Suprapubic skin (tissue), 4 donors: Measurements from ENCODE around the gene PPP2R3B. TPM values are rescaled to one million over a fixed set of nuclear protein-coding genes. Genes with fewer than 3 reads are reported as not detected.
"Not testable (repeated sequence)": the region's sequence is repeated elsewhere in the genome, so short reads cannot be mapped to it uniquely, and the experiment has no call there.

Source experiments
- DNase-seq, 2 donors: peaks; one replicate each; pipeline ENCODE4 v3.0.0-alpha.2; 2019; ENCODE audit warnings: low spot score in 2 of 2
- H3K27ac ChIP-seq: fragments of 200-600 bp; sonication (generic); one replicate; pipeline ENCODE4 v1.5.1; 2019
- H3K27me3 ChIP-seq: fragments of 200-600 bp; sonication (generic); one replicate; pipeline ENCODE4 v1.5.1; 2019
- H3K36me3 ChIP-seq: fragments of 200-600 bp; sonication (generic); one replicate; pipeline ENCODE4 v1.5.1; 2019
- H3K4me1 ChIP-seq: fragments of 200-600 bp; sonication (generic); one replicate; pipeline ENCODE4 v1.5.1; 2019
- H3K4me3 ChIP-seq: fragments of 200-600 bp; sonication (generic); one replicate; pipeline ENCODE4 v1.5.1; 2019; ENCODE audit warnings: mild to moderate bottlenecking
- H3K9me3 ChIP-seq: fragments of 200-600 bp; sonication (generic); one replicate; pipeline ENCODE4 v1.5.1; 2019
- CTCF ChIP-seq, 2 donors: fragments of 200-600 bp in 1 of 2; fragments of 450-650 bp in 1 of 2; sonication (generic) in 1 of 2; IDR thresholded peaks; one replicate each; pipeline ENCODE4 v1.5.1; 2016 to 2019; ENCODE audit warnings: antibody characterized with exemption in 2 of 2, mild to moderate bottlenecking in 1 of 2, moderate library complexity in 1 of 2
- EP300 ChIP-seq: sonication (generic); formaldehyde crosslinking; IDR thresholded peaks from one replicate; pipeline ENCODE4 v1.6.1; 2017; ENCODE audit warnings: antibody characterized with exemption
- POLR2A ChIP-seq, 2 donors: fragments of 450-650 bp; IDR thresholded peaks; one replicate each; pipeline ENCODE4 v1.6.1; 2017; ENCODE audit warnings: antibody characterized with exemption in 2 of 2, mild to moderate bottlenecking in 2 of 2, moderate library complexity in 2 of 2
- POLR2AphosphoS5 ChIP-seq, 3 donors: sonication (generic); formaldehyde crosslinking; IDR thresholded peaks; one replicate each; pipeline ENCODE4 v1.6.1; 2017; ENCODE audit warnings: antibody characterized with exemption in 3 of 3
- WGBS: methylation state at CpG from one replicate; pipeline ENCODE4 v1.1.5; 2018; 5-methylcytosine and 5-hydroxymethylcytosine counted together
- total RNA-seq, 4 donors: library from RNA; depleted of rRNA; stranded (reverse); fragments of >200 nt; gene quantifications; one replicate each; pipeline ENCODE4 v1.1.0, GENCODE V29; 2016

PPP2R3B gene
- total RNA-seq: 10 to 100 TPM; 31.8 to 79.6 (median 47.1) TPM

DNA sequence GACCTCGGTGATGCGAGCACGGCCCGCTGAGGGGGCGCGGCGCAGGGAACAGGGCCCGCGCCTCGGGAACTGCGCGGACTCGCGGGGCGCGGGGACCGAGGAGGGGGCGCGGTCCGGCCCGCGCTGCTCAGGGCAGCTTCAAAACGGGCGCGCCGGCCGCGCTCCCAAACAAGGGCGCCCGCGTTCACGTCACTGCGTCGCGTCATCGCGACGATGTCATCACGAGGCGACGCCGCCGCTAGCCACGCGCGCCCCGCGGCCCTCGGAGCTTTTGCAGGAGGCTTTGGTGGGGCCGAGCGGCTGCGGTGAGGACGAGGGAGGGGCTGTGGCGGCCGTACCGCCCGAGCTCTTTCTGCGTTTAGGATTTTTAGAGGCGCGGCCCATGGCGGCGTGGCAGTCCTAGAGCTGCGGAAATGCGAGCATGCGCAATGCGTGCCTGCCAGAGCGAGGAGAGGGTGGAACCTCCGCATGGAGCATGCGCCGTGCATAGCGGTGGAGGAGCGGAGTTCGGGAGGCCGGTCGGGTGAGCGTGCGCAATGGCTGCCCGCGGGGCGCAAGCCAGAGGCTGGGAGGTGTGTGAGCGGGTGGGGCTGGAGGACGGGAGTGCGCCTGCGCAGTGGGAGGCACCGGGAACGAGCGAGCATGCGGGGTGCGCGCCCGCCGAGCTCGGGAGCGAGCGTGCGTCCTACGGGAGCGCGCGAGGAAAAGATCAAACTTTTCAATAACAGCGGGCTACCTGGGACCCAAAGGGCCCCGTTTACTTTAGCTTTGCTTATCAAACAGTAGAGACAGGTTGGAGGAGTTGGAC lies at the start of gene PPP2R3B:
TSS of gene PPP2R3B (minus strand) at position 140 of the 808 bp plus-strand sequence. CDS start 216 bp downstream, outside the sequence.
- peak; percentile 98 to 99 for DNase-seq
- Histone ChIP-seq H3K36me3 (no peaks in the 10 kb centered on the region), H3K27me3 (no peaks in the 10 kb centered on the region), H3K27ac (peak within 1 kb of the TSS; percentile 100), H3K9me3 (no peaks in the 10 kb centered on the region), H3K4me1 (peaks cover 10% of the 10 kb centered on the region), H3K4me3 (peak within 1 kb of the TSS; percentile 96)
- WGBS: 0% methylated on average over 4 of the region's 102 CpGs
- TF ChIP-seq POLR2AphosphoS5 (IDR thresholded peaks at IDR 0.05): peak in 2 of 3 donors; percentile 91 to 96
- TF ChIP-seq CTCF (IDR thresholded peaks at IDR 0.05): no peak

GRCh38 chrX:435536-436122 lies 48.9 kb upstream of the PPP2R3B start:
- WGBS: 57% methylated on average over 13 of the region's 29 CpGs
- peaks cover 14% of the 10 kb centered on the region for H3K27me3 ChIP-seq
- no peak for DNase-seq
- H3K4me3 ChIP-seq: no peak overlapping the region
- no peak overlapping the region for H3K27ac ChIP-seq
- peaks cover 11% of the 10 kb centered on the region for H3K4me1 ChIP-seq
- H3K36me3 ChIP-seq: no peaks in the 10 kb centered on the region
- TF ChIP-seq EP300: no peak
- TF ChIP-seq CTCF (IDR thresholded peaks at IDR 0.05): no peak
- no peak for TF ChIP-seq POLR2AphosphoS5 (IDR thresholded peaks at IDR 0.05)
- TF ChIP-seq POLR2A (IDR thresholded peaks at IDR 0.05): no peak
- no peaks in the 10 kb centered on the region for H3K9me3 ChIP-seq

DNA sequence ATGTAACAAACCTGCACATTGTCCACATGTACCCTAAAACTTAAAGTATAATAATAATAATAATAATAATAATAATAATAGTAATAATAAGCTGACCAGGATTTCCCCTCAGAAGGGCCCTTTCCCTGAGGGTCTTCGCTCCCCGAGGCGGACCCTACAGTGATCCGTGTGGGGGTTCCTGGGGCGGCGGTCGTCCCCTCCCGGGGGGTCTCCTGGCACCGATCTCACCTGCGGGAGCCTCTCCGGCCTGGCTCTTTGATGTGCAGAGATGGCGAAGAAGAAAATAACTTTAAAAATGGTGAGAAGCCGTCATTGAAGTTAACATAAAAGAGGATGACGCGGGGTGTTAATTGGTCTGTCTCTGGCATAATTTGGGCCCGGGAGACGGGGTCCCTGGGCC lies 48.2 kb upstream of the PPP2R3B start:
- Histone ChIP-seq H3K9me3 (no peaks in the 10 kb centered on the region), H3K4me1 (peaks cover 11% of the 10 kb centered on the region), H3K36me3 (no peaks in the 10 kb centered on the region), H3K4me3 (no peak overlapping the region), H3K27me3 (peaks cover 20% of the 10 kb centered on the region), H3K27ac (no peak overlapping the region)
- 67% methylated on average over 17 of the region's 17 CpGs for WGBS
- TF ChIP-seq CTCF (IDR thresholded peaks at IDR 0.05) (no peak), EP300 (no peak), POLR2A (IDR thresholded peaks at IDR 0.05) (no peak), POLR2AphosphoS5 (IDR thresholded peaks at IDR 0.05) (no peak)
- no peak for DNase-seq

DNA sequence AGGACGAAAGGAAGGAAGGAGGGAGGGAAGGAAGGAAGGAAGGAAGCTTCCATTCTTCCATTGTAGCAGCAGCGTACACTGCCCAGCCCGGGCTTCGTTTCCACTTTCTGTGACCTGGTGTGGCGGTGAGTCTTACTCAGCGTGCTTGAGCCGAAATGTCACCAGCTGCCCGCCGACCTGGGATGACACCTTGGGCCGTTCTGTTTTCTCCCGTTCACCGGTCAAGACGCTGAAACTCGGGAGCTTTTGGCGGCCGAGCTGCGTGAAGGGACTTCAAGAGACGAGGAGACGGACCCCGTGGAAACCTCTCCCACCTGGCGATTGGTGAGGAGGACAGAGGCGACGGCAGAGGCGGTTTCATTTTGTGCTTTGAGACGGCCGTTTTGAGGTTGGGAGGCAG lies 47.1 kb upstream of the PPP2R3B start:
- H3K27ac ChIP-seq: no peak overlapping the region
- TF ChIP-seq EP300 (no peak), POLR2AphosphoS5 (IDR thresholded peaks at IDR 0.05) (no peak), CTCF (IDR thresholded peaks at IDR 0.05) (no peak), POLR2A (IDR thresholded peaks at IDR 0.05) (no peak)
- 80% methylated on average over 26 of the region's 26 CpGs for WGBS
- H3K36me3 ChIP-seq: no peaks in the 10 kb centered on the region
- peaks cover 25% of the 10 kb centered on the region for H3K27me3 ChIP-seq
- peaks cover 11% of the 10 kb centered on the region for H3K4me1 ChIP-seq
- DNase-seq: no peak
- no peak overlapping the region for H3K4me3 ChIP-seq
- no peaks in the 10 kb centered on the region for H3K9me3 ChIP-seq

- WGBS: 93% methylated on average over 3 of the region's 12 CpGs
- not testable (repeated sequence) for H3K36me3 ChIP-seq, H3K27ac ChIP-seq, H3K4me3 ChIP-seq, H3K9me3 ChIP-seq, DNase-seq
- Histone ChIP-seq H3K4me1 (peaks cover 12% of the 10 kb centered on the region), H3K27me3 (peaks cover 31% of the 10 kb centered on the region)
Measured at GRCh38 chrX:432666-433065, 46.0 kb upstream of the PPP2R3B start.
